Mesenchymal stem cell (in vitro differentiated cells and primary cell): ENCODE measurements around the gene HSD3B7.

Experiments
- DNase-seq: peaks from one replicate; pipeline ENCODE4 v3.0.0-alpha.2; 2013
- H2AFZ ChIP-seq: one replicate; pipeline ENCODE4 v1.6.1; 2013; ENCODE audit warnings: low read depth, mild to moderate bottlenecking, control low read depth, inconsistent platforms, low read length, moderate library complexity
- H2AK5ac ChIP-seq: 2 replicates; pipeline ENCODE4 v1.6.1; 2013; ENCODE audit warnings: low read length, moderate library complexity, mild to moderate bottlenecking, inconsistent platforms; ENCODE audit not compliant: severe bottlenecking
- H2BK120ac ChIP-seq: one replicate; pipeline ENCODE4 v1.6.1; 2013; ENCODE audit warnings: low read depth, mild to moderate bottlenecking, inconsistent platforms, low read length, moderate library complexity
- H2BK12ac ChIP-seq, 2 experiments: one replicate each; pipeline ENCODE4 v1.6.1; 2013; ENCODE audit warnings: inconsistent platforms in 2 of 2, low read length in 2 of 2, mild to moderate bottlenecking in 2 of 2, moderate library complexity in 2 of 2, control low read depth in 1 of 2
- H2BK15ac ChIP-seq: one replicate; pipeline ENCODE4 v1.6.1; 2013; ENCODE audit warnings: mild to moderate bottlenecking, low read depth, inconsistent platforms; ENCODE audit not compliant: poor library complexity, severe bottlenecking
- H2BK5ac ChIP-seq: 2 replicates; pipeline ENCODE4 v1.6.1; 2013; ENCODE audit warnings: low read depth, mild to moderate bottlenecking, low read length, control low read depth, inconsistent platforms; ENCODE audit not compliant: poor library complexity, severe bottlenecking
- H3K14ac ChIP-seq, 2 experiments: one replicate each; pipeline ENCODE4 v1.6.1; 2013; ENCODE audit warnings: inconsistent platforms in 2 of 2, low read length in 2 of 2, control low read depth in 1 of 2, mild to moderate bottlenecking in 1 of 2, moderate library complexity in 1 of 2
- H3K18ac ChIP-seq, 2 experiments: one replicate each; pipeline ENCODE4 v1.6.1; 2013; ENCODE audit warnings: inconsistent platforms in 2 of 2, low read length in 2 of 2, control low read depth in 1 of 2, low read depth in 1 of 2, mild to moderate bottlenecking in 1 of 2
- H3K23ac ChIP-seq, 2 experiments: one replicate each; pipeline ENCODE4 v1.6.1; 2013; ENCODE audit warnings: inconsistent platforms in 2 of 2, low read length in 2 of 2, mild to moderate bottlenecking in 2 of 2, moderate library complexity in 2 of 2, control low read depth in 1 of 2
- H3K27ac ChIP-seq: 2 replicates; pipeline ENCODE4 v1.5.1; 2013; ENCODE audit warnings: mild to moderate bottlenecking, moderate library complexity, low read length, control low read depth, inconsistent platforms; ENCODE audit not compliant: poor library complexity, severe bottlenecking
- H3K27me3 ChIP-seq, 2 experiments: 2 replicates each; pipeline versions ENCODE4 v1.6.1 to v1.7.0; 2013; ENCODE audit warnings: low read length in 2 of 2, mild to moderate bottlenecking in 2 of 2, moderate library complexity in 2 of 2, control low read depth in 1 of 2, inconsistent platforms in 1 of 2; ENCODE audit not compliant: control insufficient read depth in 1 of 2, insufficient read depth in 1 of 2
- H3K36me3 ChIP-seq, 2 experiments: 2 replicates each; pipeline versions ENCODE4 v1.6.1 to v1.7.0; 2013; ENCODE audit warnings: low read length in 2 of 2, control low read depth in 1 of 2, inconsistent platforms in 1 of 2, low read depth in 1 of 2, mild to moderate bottlenecking in 1 of 2; ENCODE audit not compliant: insufficient read depth in 2 of 2, control insufficient read depth in 1 of 2
- H3K4ac ChIP-seq, 2 experiments: one replicate each; pipeline ENCODE4 v1.6.1; 2013; ENCODE audit warnings: inconsistent platforms in 2 of 2, low read length in 2 of 2, mild to moderate bottlenecking in 2 of 2, moderate library complexity in 2 of 2, control low read depth in 1 of 2, low read depth in 1 of 2
- H3K4me1 ChIP-seq: 2 replicates; pipeline ENCODE4 v1.6.1; 2013; ENCODE audit warnings: low read depth, low read length, control low read depth; ENCODE audit not compliant: control insufficient read depth, insufficient read depth
- H3K4me2 ChIP-seq: 2 replicates; pipeline ENCODE4 v1.6.1; 2013; ENCODE audit warnings: low read length, mild to moderate bottlenecking, inconsistent platforms; ENCODE audit not compliant: poor library complexity, severe bottlenecking
- H3K4me3 ChIP-seq, 2 experiments: 2 replicates each; pipeline versions ENCODE4 v1.5.1 to v1.7.0; 2013; ENCODE audit warnings: low read length in 2 of 2, mild to moderate bottlenecking in 2 of 2, control low read depth in 1 of 2, low read depth in 1 of 2; ENCODE audit not compliant: insufficient read depth in 1 of 2
- H3K79me1 ChIP-seq: replicated peaks from 2 replicates; pipeline ENCODE4 v1.6.1; 2013; ENCODE audit warnings: mild to moderate bottlenecking, control low read depth, low read length, inconsistent platforms; ENCODE audit not compliant: poor library complexity, severe bottlenecking
- H3K9ac ChIP-seq: 2 replicates; pipeline ENCODE4 v1.7.0; 2013; ENCODE audit warnings: mild to moderate bottlenecking, low read length, moderate library complexity
- H3K9me3 ChIP-seq: 2 replicates; pipeline ENCODE4 v1.7.0; 2013; ENCODE audit warnings: mild to moderate bottlenecking, low read length; ENCODE audit not compliant: control insufficient read depth
- H4K8ac ChIP-seq: one replicate; pipeline ENCODE4 v1.6.1; 2013; ENCODE audit warnings: inconsistent platforms, mild to moderate bottlenecking, low read length, moderate library complexity
- H4K91ac ChIP-seq: one replicate; pipeline ENCODE4 v1.6.1; 2013; ENCODE audit warnings: mild to moderate bottlenecking, low read length, inconsistent platforms
- WGBS: methylation state at CpG from one replicate; pipeline ENCODE4 v1.1.7; 2013; ENCODE audit warnings: mixed read lengths; 5-methylcytosine and 5-hydroxymethylcytosine counted together

The HSD3B7 gene

GRCh38 chr16:31032736-31033708, 48.0 kb downstream of the HSD3B7 start, which contains the start of gene STX4:
STX4 (plus strand) TSS chr16:31033558; CDS start chr16:31033806, 248 bp downstream.
- Histone ChIP-seq H2AFZ (peak within 1 kb of the TSS; percentile 84), H4K8ac (peak within 1 kb of the TSS; percentile 97), H3K27me3 (no peaks in the 10 kb centered on the region), H2BK12ac (peak within 1 kb of the TSS in 1 of 2 experiments; percentile 21), H3K27ac (peak within 1 kb of the TSS; percentile 70), H3K9me3 (no peaks in the 10 kb centered on the region), H3K4me1 (peaks cover 5% of the 10 kb centered on the region), H3K79me1 (peaks cover 20% of the 10 kb centered on the region), H3K18ac (peak within 1 kb of the TSS; percentile 96 to 97), H3K4me3 (peak within 1 kb of the TSS; percentile 88 to 99), H2BK15ac (peak within 1 kb of the TSS; percentile 92), H3K36me3 (peaks cover 14 to 30% of the 10 kb centered on the region in 2 experiments), H2AK5ac (no peak within 1 kb of the TSS), H2BK5ac (peak within 1 kb of the TSS; percentile 74), H3K4me2 (peak within 1 kb of the TSS; percentile 94), H3K23ac (peak within 1 kb of the TSS; percentile 60 to 91), H2BK120ac (peak within 1 kb of the TSS; percentile 56), H3K14ac (peak within 1 kb of the TSS in 1 of 2 experiments; percentile 92), H3K4ac (peak within 1 kb of the TSS; percentile 96 to 99), H3K9ac (peak within 1 kb of the TSS; percentile 97), H4K91ac (peak within 1 kb of the TSS; percentile 97)
- DNase-seq = peak; percentile 97
- WGBS = 2% methylated on average over 75 of the region's 75 CpGs

GRCh38 chr16:31033709-31034492, 48.9 kb downstream of the HSD3B7 start:
- peaks cover 5% of the 10 kb centered on the region for H3K4me1 ChIP-seq
- 2% methylated on average over 40 of the region's 47 CpGs for WGBS
- DNase-seq = peak; percentile 84

GRCh38 chr16:31036691-31037090, 51.7 kb downstream of the HSD3B7 start:
- no peak overlapping the region for H3K4me2 ChIP-seq
- H3K9ac ChIP-seq = no peak overlapping the region
- peaks cover 28% of the 10 kb centered on the region for H3K79me1 ChIP-seq
- peaks cover 5% of the 10 kb centered on the region for H3K4me1 ChIP-seq
- no peak overlapping the region for H4K91ac ChIP-seq
- H3K14ac ChIP-seq = no peak overlapping the region
- no peak overlapping the region for H3K27ac ChIP-seq
- H3K36me3 ChIP-seq = peaks cover 44 to 60% of the 10 kb centered on the region in 2 experiments
- H3K23ac ChIP-seq = no peak overlapping the region
- H3K27me3 ChIP-seq = no peaks in the 10 kb centered on the region
- no peak for DNase-seq
- no peak overlapping the region for H2BK15ac ChIP-seq
- no peak overlapping the region for H2BK120ac ChIP-seq
- H4K8ac ChIP-seq = no peak overlapping the region
- H3K9me3 ChIP-seq = no peaks in the 10 kb centered on the region
- no peak overlapping the region for H2AFZ ChIP-seq
- no peak overlapping the region for H2BK5ac ChIP-seq
- no peak overlapping the region for H2BK12ac ChIP-seq
- WGBS = no CpG with 5 or more reads among the region's 2 CpGs
- no peak overlapping the region for H2AK5ac ChIP-seq
- H3K4me3 ChIP-seq = no peak overlapping the region
- no peak overlapping the region for H3K4ac ChIP-seq
- no peak overlapping the region for H3K18ac ChIP-seq

More at GRCh38 chr16:31033709-31034492, 48.9 kb downstream of the HSD3B7 start:
- Histone ChIP-seq H3K4me2 (peak overlapping the region; percentile 72), H2AK5ac (no peak overlapping the region), H3K9me3 (no peaks in the 10 kb centered on the region), H2BK120ac (no peak overlapping the region), H3K4ac (peak overlapping the region in 1 of 2 experiments; percentile 90), H3K23ac (peak overlapping the region; percentile 60 to 91), H2BK12ac (no peak overlapping the region), H2BK5ac (peak overlapping the region; percentile 74), H3K18ac (peak overlapping the region; percentile 64 to 83), H3K27ac (peak overlapping the region; percentile 66), H3K27me3 (no peaks in the 10 kb centered on the region), H2BK15ac (peak overlapping the region; percentile 91), H3K36me3 (peaks cover 23 to 39% of the 10 kb centered on the region in 2 experiments), H3K9ac (peak overlapping the region; percentile 97), H4K8ac (peak overlapping the region; percentile 69), H3K4me3 (peak overlapping the region; percentile 88 to 99), H3K14ac (peak overlapping the region in 1 of 2 experiments; percentile 86), H3K79me1 (peaks cover 25% of the 10 kb centered on the region), H4K91ac (peak overlapping the region; percentile 67), H2AFZ (peak overlapping the region; percentile 75)
